ENCODE results near the gene CIAPIN1. TPM values are rescaled to one million over a fixed set of nuclear protein-coding genes. Genes with fewer than 3 reads are reported as not detected.

CIAPIN1 gene
- total RNA-seq, 1 experiment from 2014 or later: 68.5 TPM

GRCh38 chr16:57389087-57389468, 58.1 kb downstream of the CIAPIN1 start:
- no TSS peak for BruUV-seq (replicated peaks)
- 0 out of 2 replicates have a peak, but pooled peaks cover 3% of the 10 kb centered on the region for H3K27me3 ChIP-seq (ENCODE audit: insufficient read depth, low read length)
- CTCF ChIA-PET: no interaction called here

More at GRCh38 chr16:57389087-57389468, 58.1 kb downstream of the CIAPIN1 start:
- intact Hi-C loops (cut with micrococcal nuclease): no loop called here
- no peak overlapping the region for H3K9ac ChIP-seq (ENCODE audit: low read length)
- ChIA-PET POLR2A (no interaction called here), RAD21 (ENCODE audit: low non-redundant PET in 1 of 2, low total read pairs in 2 of 2, uncharacterized antibody in 2 of 2, unreplicated experiment in 2 of 2) (no interaction called here)
- TF ChIP-seq EZH2phosphoT487 (IDR thresholded peaks at IDR 0.05; ENCODE audit: borderline replicate concordance): no peak
- TF ChIP-seq CBX3 (IDR thresholded peaks at IDR 0.05; ENCODE audit: low read depth): no peak
- no peak for TF ChIP-seq RAD21 (IDR thresholded peaks at IDR 0.05; ENCODE audit: low read depth)
- TF ChIP-seq ZBTB33 (IDR thresholded peaks at IDR 0.05; ENCODE audit: extremely low read depth, insufficient replicate concordance, low read length): no peak
- TF ChIP-seq, protein P1, sequence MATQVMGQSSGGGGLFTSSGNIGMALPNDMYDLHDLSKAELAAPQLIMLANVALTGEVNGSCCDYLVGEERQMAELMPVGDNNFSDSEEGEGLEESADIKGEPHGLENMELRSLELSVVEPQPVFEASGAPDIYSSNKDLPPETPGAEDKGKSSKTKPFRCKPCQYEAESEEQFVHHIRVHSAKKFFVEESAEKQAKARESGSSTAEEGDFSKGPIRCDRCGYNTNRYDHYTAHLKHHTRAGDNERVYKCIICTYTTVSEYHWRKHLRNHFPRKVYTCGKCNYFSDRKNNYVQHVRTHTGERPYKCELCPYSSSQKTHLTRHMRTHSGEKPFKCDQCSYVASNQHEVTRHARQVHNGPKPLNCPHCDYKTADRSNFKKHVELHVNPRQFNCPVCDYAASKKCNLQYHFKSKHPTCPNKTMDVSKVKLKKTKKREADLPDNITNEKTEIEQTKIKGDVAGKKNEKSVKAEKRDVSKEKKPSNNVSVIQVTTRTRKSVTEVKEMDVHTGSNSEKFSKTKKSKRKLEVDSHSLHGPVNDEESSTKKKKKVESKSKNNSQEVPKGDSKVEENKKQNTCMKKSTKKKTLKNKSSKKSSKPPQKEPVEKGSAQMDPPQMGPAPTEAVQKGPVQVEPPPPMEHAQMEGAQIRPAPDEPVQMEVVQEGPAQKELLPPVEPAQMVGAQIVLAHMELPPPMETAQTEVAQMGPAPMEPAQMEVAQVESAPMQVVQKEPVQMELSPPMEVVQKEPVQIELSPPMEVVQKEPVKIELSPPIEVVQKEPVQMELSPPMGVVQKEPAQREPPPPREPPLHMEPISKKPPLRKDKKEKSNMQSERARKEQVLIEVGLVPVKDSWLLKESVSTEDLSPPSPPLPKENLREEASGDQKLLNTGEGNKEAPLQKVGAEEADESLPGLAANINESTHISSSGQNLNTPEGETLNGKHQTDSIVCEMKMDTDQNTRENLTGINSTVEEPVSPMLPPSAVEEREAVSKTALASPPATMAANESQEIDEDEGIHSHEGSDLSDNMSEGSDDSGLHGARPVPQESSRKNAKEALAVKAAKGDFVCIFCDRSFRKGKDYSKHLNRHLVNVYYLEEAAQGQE (IDR thresholded peaks at IDR 0.05; ENCODE audit: low read depth): no peak
- TF ChIP-seq EZH2 (IDR thresholded peaks at IDR 0.05): no peak
- no peak for TF ChIP-seq POLR2A (IDR thresholded peaks at IDR 0.05; ENCODE audit: borderline replicate concordance, extremely low read depth, insufficient read depth, insufficient read length)
- no peak for TF ChIP-seq CEBPB (IDR thresholded peaks at IDR 0.05; ENCODE audit: low read depth)
- no peak for TF ChIP-seq ELF1 (IDR thresholded peaks at IDR 0.05; ENCODE audit: borderline replicate concordance, low read depth)
- TF ChIP-seq, protein P2, sequence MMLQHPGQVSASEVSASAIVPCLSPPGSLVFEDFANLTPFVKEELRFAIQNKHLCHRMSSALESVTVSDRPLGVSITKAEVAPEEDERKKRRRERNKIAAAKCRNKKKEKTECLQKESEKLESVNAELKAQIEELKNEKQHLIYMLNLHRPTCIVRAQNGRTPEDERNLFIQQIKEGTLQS (IDR thresholded peaks at IDR 0.05): no peak
- no peak for TF ChIP-seq EGR1 (IDR thresholded peaks at IDR 0.05; ENCODE audit: low read depth)
- TF ChIP-seq JUND (IDR thresholded peaks at IDR 0.05): no peak
- TF ChIP-seq, protein P3, sequence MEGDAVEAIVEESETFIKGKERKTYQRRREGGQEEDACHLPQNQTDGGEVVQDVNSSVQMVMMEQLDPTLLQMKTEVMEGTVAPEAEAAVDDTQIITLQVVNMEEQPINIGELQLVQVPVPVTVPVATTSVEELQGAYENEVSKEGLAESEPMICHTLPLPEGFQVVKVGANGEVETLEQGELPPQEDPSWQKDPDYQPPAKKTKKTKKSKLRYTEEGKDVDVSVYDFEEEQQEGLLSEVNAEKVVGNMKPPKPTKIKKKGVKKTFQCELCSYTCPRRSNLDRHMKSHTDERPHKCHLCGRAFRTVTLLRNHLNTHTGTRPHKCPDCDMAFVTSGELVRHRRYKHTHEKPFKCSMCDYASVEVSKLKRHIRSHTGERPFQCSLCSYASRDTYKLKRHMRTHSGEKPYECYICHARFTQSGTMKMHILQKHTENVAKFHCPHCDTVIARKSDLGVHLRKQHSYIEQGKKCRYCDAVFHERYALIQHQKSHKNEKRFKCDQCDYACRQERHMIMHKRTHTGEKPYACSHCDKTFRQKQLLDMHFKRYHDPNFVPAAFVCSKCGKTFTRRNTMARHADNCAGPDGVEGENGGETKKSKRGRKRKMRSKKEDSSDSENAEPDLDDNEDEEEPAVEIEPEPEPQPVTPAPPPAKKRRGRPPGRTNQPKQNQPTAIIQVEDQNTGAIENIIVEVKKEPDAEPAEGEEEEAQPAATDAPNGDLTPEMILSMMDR (IDR thresholded peaks at IDR 0.05 in 2 of 3, conservative IDR thresholded peaks at IDR 0.05 in 1 of 3; ENCODE audit: borderline replicate concordance in 1 of 3, insufficient read depth in 1 of 3, low read depth in 2 of 3, low read length in 2 of 3): no peak
- no peak for TF ChIP-seq SRF (IDR thresholded peaks at IDR 0.05; ENCODE audit: low read depth)
- TF ChIP-seq, protein P4, sequence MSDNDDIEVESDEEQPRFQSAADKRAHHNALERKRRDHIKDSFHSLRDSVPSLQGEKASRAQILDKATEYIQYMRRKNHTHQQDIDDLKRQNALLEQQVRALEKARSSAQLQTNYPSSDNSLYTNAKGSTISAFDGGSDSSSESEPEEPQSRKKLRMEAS (IDR thresholded peaks at IDR 0.05): no peak
- no peak for TF ChIP-seq ZNF274 (IDR thresholded peaks at IDR 0.05; ENCODE audit: low read depth, low read length)
- H3K36me3 ChIP-seq (ENCODE audit: control insufficient read depth in 1 of 2, insufficient read depth in 2 of 2, low read length in 2 of 2): no peaks in the 10 kb centered on the region
- H3K4me1 ChIP-seq (ENCODE audit: control insufficient read depth in 1 of 2, insufficient read depth in 2 of 2, low read length in 2 of 2): peaks cover 0 to 7% of the 10 kb centered on the region in 2 experiments; a peak in 2 of 4 replicates
- no peak overlapping the region for H3K4me2 ChIP-seq (ENCODE audit: low read length)
- H3K9me2 ChIP-seq (ENCODE audit: insufficient read depth): no peaks in the 10 kb centered on the region
- no peaks in the 10 kb centered on the region for H3K9me3 ChIP-seq (ENCODE audit: control insufficient read depth in 1 of 2, insufficient read depth in 1 of 2, low read depth in 1 of 2, low read length in 2 of 2)
- ATAC-seq (no peak), DNase-seq (ENCODE audit: low read depth, low spot score) (no peak)
- no peak overlapping the region for H2AFZ ChIP-seq (ENCODE audit: low read depth, low read length, poor library complexity, severe bottlenecking)
- no peaks in the 10 kb centered on the region for H4K20me1 ChIP-seq (ENCODE audit: insufficient read depth)
- H3K27ac ChIP-seq (ENCODE audit: low read depth, low read length): no peak overlapping the region
- H3K4me3 ChIP-seq (replicated peaks in 1 of 2; ENCODE audit: low read depth in 1 of 2, low read length in 2 of 2): no peak overlapping the region
- H3K79me2 ChIP-seq (ENCODE audit: insufficient read depth, low read length): no peaks in the 10 kb centered on the region
